Tibial nerve (tissue), 4 donors: Measurements from ENCODE around the gene DEFB112. TPM values are rescaled to one million over a fixed set of nuclear protein-coding genes. Genes with fewer than 3 reads are reported as not detected.

Experiments
- DNase-seq, 2 donors: peaks; one replicate each; pipeline ENCODE4 v3.0.0-alpha.2; 2019; ENCODE audit warnings: low spot score in 2 of 2
- H3K27ac ChIP-seq, 4 donors: fragments of 200-600 bp; sonication (generic) in 3 of 4; one replicate each; pipeline ENCODE4 v1.5.1; 2017 to 2019; ENCODE audit warnings: mild to moderate bottlenecking in 1 of 4
- H3K27me3 ChIP-seq, 2 donors: fragments of 200-600 bp; sonication (generic) in 1 of 2; one replicate each; pipeline versions ENCODE4 v1.5.1 to v1.6.0; 2017 to 2019
- H3K36me3 ChIP-seq, 3 donors: fragments of 200-600 bp; sonication (generic); one replicate each; pipeline ENCODE4 v1.5.1; 2018 to 2019
- H3K4me1 ChIP-seq, 4 donors: fragments of 200-600 bp; sonication (generic) in 3 of 4; one replicate each; pipeline ENCODE4 v1.5.1; 2017 to 2019
- H3K4me3 ChIP-seq, 4 donors: fragments of 200-600 bp; sonication (generic) in 3 of 4; one replicate each; pipeline ENCODE4 v1.5.1; 2017 to 2019; ENCODE audit warnings: mild to moderate bottlenecking in 1 of 4, moderate library complexity in 1 of 4
- H3K9me3 ChIP-seq, 4 donors: fragments of 200-600 bp; sonication (generic) in 3 of 4; one replicate each; pipeline ENCODE4 v1.5.1; 2017 to 2019
- CTCF ChIP-seq, 5 experiments: fragments of 200-600 bp in 3 of 5; fragments of 450-650 bp in 2 of 5; sonication (generic) in 3 of 5; IDR thresholded peaks; one replicate each; pipeline ENCODE4 v1.5.1; 2016 to 2019; ENCODE audit warnings: antibody characterized with exemption in 5 of 5, mild to moderate bottlenecking in 3 of 5, moderate library complexity in 2 of 5
- EP300 ChIP-seq, 2 donors: sonication (generic); formaldehyde crosslinking; IDR thresholded peaks; one replicate each; pipeline ENCODE4 v1.6.1; 2017; ENCODE audit warnings: antibody characterized with exemption in 2 of 2, mild to moderate bottlenecking in 1 of 2
- POLR2A ChIP-seq, 2 donors: fragments of 450-650 bp; IDR thresholded peaks; one replicate each; pipeline ENCODE4 v1.6.1; 2017; ENCODE audit warnings: antibody characterized with exemption in 2 of 2, mild to moderate bottlenecking in 2 of 2, moderate library complexity in 2 of 2
- WGBS, 2 donors: methylation state at CpG; one replicate each; pipeline ENCODE4 v1.1.5; 2018; 5-methylcytosine and 5-hydroxymethylcytosine counted together
- total RNA-seq, 4 donors: library from RNA; depleted of rRNA; stranded (reverse); fragments of >200 nt; gene quantifications; one replicate each; pipeline ENCODE4 v1.1.0, GENCODE V29; 2016

Gene DEFB112
- total RNA-seq, 4 donors from 2014 or later: not detected

- no peaks in the 10 kb centered on the region for H3K9me3 ChIP-seq
- WGBS, 2 donors: 73% methylated on average over 7 of the region's 7 CpGs
- no peaks in the 10 kb centered on the region for H3K4me1 ChIP-seq
These were observed 43.6 kb upstream of the DEFB112 start for GRCh38 chr6:50093116-50093937.

GRCh38 chr6:50091641-50092040, 41.9 kb upstream of the DEFB112 start:
- DNase-seq: no peak
- TF ChIP-seq CTCF (IDR thresholded peaks at IDR 0.05) (no peak), POLR2A (IDR thresholded peaks at IDR 0.05) (no peak), EP300 (IDR thresholded peaks at IDR 0.05) (no peak)
- no peaks in the 10 kb centered on the region for H3K36me3 ChIP-seq
- H3K4me3 ChIP-seq: no peak overlapping the region
- H3K4me1 ChIP-seq: no peaks in the 10 kb centered on the region
- WGBS, 2 donors: 51 to 60% methylated on average over 1 of the region's 1 CpG
- no peaks in the 10 kb centered on the region for H3K27me3 ChIP-seq
- no peaks in the 10 kb centered on the region for H3K9me3 ChIP-seq
- no peak overlapping the region for H3K27ac ChIP-seq

More at GRCh38 chr6:50093116-50093937, 43.6 kb upstream of the DEFB112 start:
- H3K4me3 ChIP-seq: no peak overlapping the region
- DNase-seq: no peak
- no peaks in the 10 kb centered on the region for H3K27me3 ChIP-seq
- no peaks in the 10 kb centered on the region for H3K36me3 ChIP-seq
- TF ChIP-seq CTCF (IDR thresholded peaks at IDR 0.05): no peak
- TF ChIP-seq EP300 (IDR thresholded peaks at IDR 0.05): no peak
- no peak for TF ChIP-seq POLR2A (IDR thresholded peaks at IDR 0.05)
- H3K27ac ChIP-seq: no peak overlapping the region

GRCh38 chr6:50089911-50090310, 40.2 kb upstream of the DEFB112 start:
- no peaks in the 10 kb centered on the region for H3K27me3 ChIP-seq

GRCh38 chr6:50087231-50087954, 37.7 kb upstream of the DEFB112 start:
- H3K4me3 ChIP-seq: no peak overlapping the region
- 49 to 64% methylated on average over 2 of the region's 2 CpGs for WGBS, 2 donors
- TF ChIP-seq POLR2A (IDR thresholded peaks at IDR 0.05): no peak
- no peak for TF ChIP-seq CTCF (IDR thresholded peaks at IDR 0.05)
- no peak for TF ChIP-seq EP300 (IDR thresholded peaks at IDR 0.05)
- no peak overlapping the region for H3K27ac ChIP-seq
- H3K4me1 ChIP-seq: no peaks in the 10 kb centered on the region
- H3K36me3 ChIP-seq: no peaks in the 10 kb centered on the region
- H3K27me3 ChIP-seq: no peaks in the 10 kb centered on the region
- no peaks in the 10 kb centered on the region for H3K9me3 ChIP-seq
- no peak for DNase-seq

More at GRCh38 chr6:50089911-50090310, 40.2 kb upstream of the DEFB112 start:
- DNase-seq: no peak
- Histone ChIP-seq H3K36me3 (no peaks in the 10 kb centered on the region), H3K27ac (no peak overlapping the region), H3K9me3 (no peaks in the 10 kb centered on the region), H3K4me3 (no peak overlapping the region), H3K4me1 (no peaks in the 10 kb centered on the region)
- WGBS, 2 donors: 83 to 87% methylated on average over 2 of the region's 2 CpGs
- TF ChIP-seq CTCF (IDR thresholded peaks at IDR 0.05) (no peak), EP300 (IDR thresholded peaks at IDR 0.05) (no peak), POLR2A (IDR thresholded peaks at IDR 0.05) (no peak)

GRCh38 chr6:50077385-50077784, 27.7 kb upstream of the DEFB112 start:
- DNase-seq: no peak
- no peaks in the 10 kb centered on the region for H3K36me3 ChIP-seq
- no peaks in the 10 kb centered on the region for H3K9me3 ChIP-seq
- 0 to 3% methylated on average over 1 of the region's 1 CpG for WGBS, 2 donors
- no peak overlapping the region for H3K4me3 ChIP-seq
- TF ChIP-seq POLR2A (IDR thresholded peaks at IDR 0.05) (no peak), CTCF (IDR thresholded peaks at IDR 0.05) (no peak), EP300 (IDR thresholded peaks at IDR 0.05) (no peak)
- H3K27me3 ChIP-seq: no peaks in the 10 kb centered on the region
- H3K4me1 ChIP-seq: no peaks in the 10 kb centered on the region
- H3K27ac ChIP-seq: no peak overlapping the region
